Neutrophil (primary cell): Measurements from ENCODE around the gene FKBP4.
"Not testable (repeated sequence)": the region's sequence is repeated elsewhere in the genome, so short reads cannot be mapped to it uniquely, and the experiment has no call there.

Source experiments
- H3K27ac ChIP-seq: fragments of 200-600 bp; sonication (generic); 2 replicates; pipeline ENCODE4 v1.5.1; 2016; ENCODE audit warnings: mild to moderate bottlenecking, moderate library complexity
- H3K27me3 ChIP-seq: fragments of 200-600 bp; sonication (generic); 2 replicates; pipeline ENCODE4 v1.6.0; 2016; ENCODE audit warnings: mild to moderate bottlenecking
- H3K36me3 ChIP-seq: fragments of 200-600 bp; sonication (generic); 2 replicates; pipeline ENCODE4 v1.5.1; 2017
- H3K4me1 ChIP-seq, 2 experiments: fragments of 200-600 bp in 1 of 2; sonication (generic) in 1 of 2; 1 replicate in 1 of 2; 2 replicates in 1 of 2; pipeline versions ENCODE4 v1.5.1 to v1.6.1; 2013 to 2016; ENCODE audit warnings: low read depth in 1 of 2, low read length in 1 of 2, mild to moderate bottlenecking in 1 of 2, moderate library complexity in 1 of 2; ENCODE audit not compliant: control insufficient read depth in 1 of 2, insufficient read depth in 1 of 2
- H3K4me3 ChIP-seq, 2 experiments: fragments of 200-600 bp in 1 of 2; sonication (generic) in 1 of 2; 1 replicate in 1 of 2; 2 replicates in 1 of 2; pipeline ENCODE4 v1.5.1; 2013 to 2016; ENCODE audit warnings: low read depth in 1 of 2, low read length in 1 of 2, mild to moderate bottlenecking in 1 of 2, moderate library complexity in 1 of 2
- H3K9me3 ChIP-seq: fragments of 200-600 bp; sonication (generic); 2 replicates; pipeline ENCODE4 v1.5.1; 2016
- TF ChIP-seq, protein P1 (sequence below): fragments of 200-600 bp; sonication (generic); IDR thresholded peaks from 2 replicates; pipeline ENCODE4 v1.5.1; 2016; ENCODE audit warnings: antibody characterized with exemption

Gene FKBP4

GRCh38 chr12:2764398-2764797 lies 30.4 kb upstream of the FKBP4 start:
- Histone ChIP-seq H3K36me3 (no peaks in the 10 kb centered on the region), H3K4me1 (no peaks in the 10 kb centered on the region)
- TF ChIP-seq, protein P1, sequence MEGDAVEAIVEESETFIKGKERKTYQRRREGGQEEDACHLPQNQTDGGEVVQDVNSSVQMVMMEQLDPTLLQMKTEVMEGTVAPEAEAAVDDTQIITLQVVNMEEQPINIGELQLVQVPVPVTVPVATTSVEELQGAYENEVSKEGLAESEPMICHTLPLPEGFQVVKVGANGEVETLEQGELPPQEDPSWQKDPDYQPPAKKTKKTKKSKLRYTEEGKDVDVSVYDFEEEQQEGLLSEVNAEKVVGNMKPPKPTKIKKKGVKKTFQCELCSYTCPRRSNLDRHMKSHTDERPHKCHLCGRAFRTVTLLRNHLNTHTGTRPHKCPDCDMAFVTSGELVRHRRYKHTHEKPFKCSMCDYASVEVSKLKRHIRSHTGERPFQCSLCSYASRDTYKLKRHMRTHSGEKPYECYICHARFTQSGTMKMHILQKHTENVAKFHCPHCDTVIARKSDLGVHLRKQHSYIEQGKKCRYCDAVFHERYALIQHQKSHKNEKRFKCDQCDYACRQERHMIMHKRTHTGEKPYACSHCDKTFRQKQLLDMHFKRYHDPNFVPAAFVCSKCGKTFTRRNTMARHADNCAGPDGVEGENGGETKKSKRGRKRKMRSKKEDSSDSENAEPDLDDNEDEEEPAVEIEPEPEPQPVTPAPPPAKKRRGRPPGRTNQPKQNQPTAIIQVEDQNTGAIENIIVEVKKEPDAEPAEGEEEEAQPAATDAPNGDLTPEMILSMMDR: no peak

GRCh38 chr12:2765052-2765451 lies 29.7 kb upstream of the FKBP4 start:
- Histone ChIP-seq H3K4me3 (no peak overlapping the region), H3K27me3 (no peaks in the 10 kb centered on the region), H3K27ac (no peak overlapping the region), H3K9me3 (no peaks in the 10 kb centered on the region), H3K4me1 (no peaks in the 10 kb centered on the region), H3K36me3 (no peaks in the 10 kb centered on the region)
- TF ChIP-seq, protein P1: no peak

More at GRCh38 chr12:2764398-2764797, 30.4 kb upstream of the FKBP4 start:
- H3K27ac ChIP-seq: no peak overlapping the region
- no peaks in the 10 kb centered on the region for H3K27me3 ChIP-seq
- no peak overlapping the region for H3K4me3 ChIP-seq
- no peaks in the 10 kb centered on the region for H3K9me3 ChIP-seq

DNA sequence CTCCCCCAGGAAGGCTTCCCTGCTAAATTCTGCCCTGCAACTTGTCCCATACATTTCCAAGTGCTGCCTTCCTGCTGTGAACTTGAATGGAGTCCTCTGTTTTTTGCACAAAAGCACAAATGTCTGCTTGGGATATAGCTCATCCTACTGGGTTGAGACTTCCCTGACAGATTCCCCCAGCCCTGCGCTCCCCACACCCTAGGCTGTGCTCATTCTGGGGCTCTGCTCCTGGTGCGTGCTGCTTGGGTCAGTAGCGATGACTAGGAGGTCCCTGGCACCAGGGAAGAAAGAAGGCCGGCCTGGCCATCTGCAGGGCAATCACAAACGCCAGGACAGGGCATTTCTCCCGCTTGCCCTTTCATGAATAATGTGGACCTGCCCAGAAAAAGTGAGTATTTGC lies 29.2 kb upstream of the FKBP4 start:
- no peaks in the 10 kb centered on the region for H3K9me3 ChIP-seq
- H3K27me3 ChIP-seq: no peaks in the 10 kb centered on the region
- no peaks in the 10 kb centered on the region for H3K36me3 ChIP-seq
- TF ChIP-seq, protein P1: no peak
- H3K4me3 ChIP-seq: no peak overlapping the region
- H3K4me1 ChIP-seq: no peaks in the 10 kb centered on the region
- H3K27ac ChIP-seq: no peak overlapping the region

DNA sequence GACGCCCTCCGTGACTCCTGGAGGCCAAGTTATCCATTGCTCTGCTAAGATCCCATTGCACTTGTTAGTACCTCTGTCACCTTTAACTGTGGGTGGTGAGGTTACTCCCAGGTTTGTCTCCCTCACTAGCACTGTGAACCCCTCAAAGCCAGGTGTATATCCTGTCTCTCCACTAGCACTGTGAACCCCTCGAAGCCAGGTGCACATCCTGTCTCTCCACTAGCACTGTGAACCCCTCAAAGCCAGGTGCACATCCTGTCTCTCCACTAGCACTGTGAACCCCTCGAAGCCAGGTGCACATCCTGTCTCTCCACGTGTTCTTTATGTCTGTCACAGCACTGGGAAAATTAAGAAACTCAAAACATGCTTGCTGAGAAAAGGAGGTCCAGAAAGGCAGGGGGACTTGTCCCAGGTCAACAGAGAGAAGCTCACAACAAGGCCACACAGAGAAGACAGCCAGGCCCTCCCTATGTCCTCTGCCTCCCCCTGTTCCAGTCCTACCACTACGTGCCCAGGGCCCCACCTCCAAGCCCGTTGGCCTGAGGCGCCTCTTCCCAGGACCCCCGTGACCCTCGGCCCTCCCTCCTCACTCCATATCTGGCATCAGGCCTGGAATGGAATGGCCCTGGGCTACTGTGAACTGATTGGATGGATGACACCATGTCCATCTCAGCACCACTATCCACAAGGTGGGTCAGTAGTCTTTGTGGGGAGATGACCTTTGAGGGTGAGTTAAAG lies 26.4 kb upstream of the FKBP4 start:
- Histone ChIP-seq H3K27ac (no peak overlapping the region), H3K9me3 (no peaks in the 10 kb centered on the region), H3K4me3 (no peak overlapping the region), H3K36me3 (no peaks in the 10 kb centered on the region), H3K27me3 (no peaks in the 10 kb centered on the region), H3K4me1 (no peaks in the 10 kb centered on the region)
- TF ChIP-seq, protein P1: no peak

DNA sequence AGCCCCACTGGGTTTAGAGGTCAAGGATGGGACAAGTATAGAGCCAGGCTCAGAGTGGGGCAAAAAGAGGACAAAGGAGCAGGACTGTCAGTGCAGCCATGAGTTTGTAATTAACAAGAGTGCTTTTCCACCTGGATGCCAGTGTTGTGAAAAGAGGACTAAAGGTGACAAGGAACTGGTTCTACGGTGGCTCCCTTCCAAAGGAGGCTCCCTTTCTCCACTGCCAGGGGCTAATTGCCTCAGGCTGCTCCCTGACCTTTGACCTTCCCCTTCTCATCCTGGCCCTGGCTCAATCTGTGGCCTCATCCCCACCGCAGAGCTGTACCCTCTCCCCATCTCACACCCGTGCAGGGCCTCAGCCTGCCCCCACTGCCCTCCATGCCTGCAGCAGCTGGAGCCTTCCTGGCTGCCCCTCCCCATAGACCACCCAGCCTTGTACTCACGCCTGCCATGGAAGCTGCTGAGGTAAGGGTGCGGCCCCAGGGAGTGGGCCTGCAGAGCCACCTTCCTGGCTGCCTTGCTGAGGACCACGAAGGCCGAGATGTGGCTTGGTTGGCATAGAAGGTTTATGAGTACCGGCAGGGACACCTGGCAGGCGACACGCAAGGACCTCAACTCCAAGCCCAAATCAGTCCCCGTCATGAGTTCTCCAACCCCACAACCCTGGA lies 24.8 kb upstream of the FKBP4 start:
- Histone ChIP-seq H3K9me3 (no peaks in the 10 kb centered on the region), H3K4me1 (no peaks in the 10 kb centered on the region), H3K36me3 (no peaks in the 10 kb centered on the region), H3K27me3 (no peaks in the 10 kb centered on the region), H3K4me3 (no peak overlapping the region), H3K27ac (no peak overlapping the region)
- TF ChIP-seq, protein P1: no peak

DNA sequence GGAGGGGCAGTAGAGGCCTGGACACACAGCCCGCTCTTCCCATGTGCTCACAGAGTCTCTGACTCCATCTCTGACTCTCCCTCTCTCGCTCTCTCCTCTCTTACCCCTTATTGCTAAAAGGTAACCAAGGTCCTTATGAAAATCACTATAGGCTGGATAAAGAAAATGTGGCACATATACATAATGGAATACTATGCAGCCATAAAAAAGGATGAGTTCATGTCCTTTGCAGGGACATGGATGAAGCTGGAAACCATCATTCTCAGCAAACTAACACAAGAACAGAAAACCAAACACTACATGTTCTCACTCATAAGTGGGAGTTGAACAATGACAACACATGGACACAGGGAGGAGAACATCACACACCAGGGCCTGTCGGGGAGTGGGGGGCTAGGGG lies 24.2 kb upstream of the FKBP4 start:
- H3K36me3 ChIP-seq, H3K27me3 ChIP-seq: not testable (repeated sequence)

More for the DNA sequence above, 24.2 kb upstream of the FKBP4 start:
- H3K9me3 ChIP-seq, H3K4me3 ChIP-seq, H3K27ac ChIP-seq, H3K4me1 ChIP-seq: not testable (repeated sequence)
